ENCODE data around the gene GDE1. TPM values are rescaled to one million over a fixed set of nuclear protein-coding genes. Genes with fewer than 3 reads are reported as not detected.

The GDE1 gene
- polyA plus RNA-seq, 1 experiment: 100 TPM

DNA sequence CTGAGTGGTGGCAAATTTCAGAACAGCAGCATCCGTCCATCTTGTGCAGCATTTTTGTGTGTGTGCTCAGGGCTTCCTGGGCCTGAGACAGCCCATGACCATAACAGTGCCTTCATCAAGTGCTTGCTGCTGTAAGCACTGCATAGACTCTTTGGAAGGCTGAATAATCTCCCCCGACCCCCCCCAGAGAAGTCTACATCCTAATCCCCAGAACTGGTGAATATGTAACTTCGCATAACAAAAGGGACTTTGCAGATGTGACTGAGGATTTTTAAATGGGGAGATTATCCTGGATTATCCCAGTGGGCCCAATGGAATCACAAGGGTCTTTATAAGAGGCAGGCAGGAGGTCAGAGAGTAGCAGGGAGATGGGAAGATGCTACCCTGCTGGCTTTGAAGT, 53.6 kb downstream of the GDE1 start:
- Histone ChIP-seq H3K9me3 (ENCODE audit: control insufficient read depth, insufficient read depth, low read length) (no peaks in the 10 kb centered on the region), H3K4me3 (ENCODE audit: low read depth, low read length) (no peak overlapping the region), H3K27me3 (ENCODE audit: control insufficient read depth, insufficient read depth, low read length) (peaks cover 2% of the 10 kb centered on the region), H3K27ac (ENCODE audit: low read depth, low read length) (no peak overlapping the region)
- DNase-seq (ENCODE audit: low read depth, low spot score): no peak
- ChIA-PET POLR2A (no interaction called here), CTCF (no interaction called here)
- TF ChIP-seq, protein P1, sequence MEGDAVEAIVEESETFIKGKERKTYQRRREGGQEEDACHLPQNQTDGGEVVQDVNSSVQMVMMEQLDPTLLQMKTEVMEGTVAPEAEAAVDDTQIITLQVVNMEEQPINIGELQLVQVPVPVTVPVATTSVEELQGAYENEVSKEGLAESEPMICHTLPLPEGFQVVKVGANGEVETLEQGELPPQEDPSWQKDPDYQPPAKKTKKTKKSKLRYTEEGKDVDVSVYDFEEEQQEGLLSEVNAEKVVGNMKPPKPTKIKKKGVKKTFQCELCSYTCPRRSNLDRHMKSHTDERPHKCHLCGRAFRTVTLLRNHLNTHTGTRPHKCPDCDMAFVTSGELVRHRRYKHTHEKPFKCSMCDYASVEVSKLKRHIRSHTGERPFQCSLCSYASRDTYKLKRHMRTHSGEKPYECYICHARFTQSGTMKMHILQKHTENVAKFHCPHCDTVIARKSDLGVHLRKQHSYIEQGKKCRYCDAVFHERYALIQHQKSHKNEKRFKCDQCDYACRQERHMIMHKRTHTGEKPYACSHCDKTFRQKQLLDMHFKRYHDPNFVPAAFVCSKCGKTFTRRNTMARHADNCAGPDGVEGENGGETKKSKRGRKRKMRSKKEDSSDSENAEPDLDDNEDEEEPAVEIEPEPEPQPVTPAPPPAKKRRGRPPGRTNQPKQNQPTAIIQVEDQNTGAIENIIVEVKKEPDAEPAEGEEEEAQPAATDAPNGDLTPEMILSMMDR (IDR thresholded peaks at IDR 0.05; ENCODE audit: low read depth, low read length): no peak

- ChIA-PET POLR2A (no interaction called here), CTCF (no interaction called here)
- no peak for DNase-seq (ENCODE audit: low read depth, low spot score)
Observed at GRCh38 chr16:19463468-19464315, 58.2 kb downstream of the GDE1 start.

DNA sequence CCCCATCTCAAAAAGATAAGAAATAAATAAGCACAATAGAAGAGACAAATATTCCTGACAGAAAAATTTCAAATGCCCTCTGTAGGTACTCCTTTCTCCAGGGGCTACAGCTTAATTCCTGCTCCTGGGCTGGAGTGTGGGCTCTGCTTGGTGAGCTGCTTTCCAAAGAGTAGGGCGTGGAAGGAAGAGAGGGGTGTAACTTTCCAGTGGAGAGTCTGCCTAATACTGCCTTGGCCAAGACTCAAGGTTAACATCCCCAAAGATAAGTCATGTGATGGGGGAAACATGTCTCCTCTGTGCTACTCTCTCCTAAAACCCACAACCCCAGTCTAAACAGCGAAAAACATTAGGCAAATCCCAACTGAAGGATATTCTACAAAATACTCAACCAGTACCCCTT, 61.5 kb downstream of the GDE1 start:
- Histone ChIP-seq H3K27ac (ENCODE audit: low read depth, low read length) (no peak overlapping the region), H3K4me3 (ENCODE audit: low read depth, low read length) (no peak overlapping the region), H3K27me3 (ENCODE audit: control insufficient read depth, insufficient read depth, low read length) (no peaks in the 10 kb centered on the region), H3K9me3 (ENCODE audit: control insufficient read depth, insufficient read depth, low read length) (no peaks in the 10 kb centered on the region)
- no peak for DNase-seq (ENCODE audit: low read depth, low spot score)
- CTCF ChIA-PET: interaction anchor here (0.7 kb wide), 2 partner anchors 80 to 467 kb away, joined by 3 read pairs; no protein-coding TSS in a partner anchor
- POLR2A ChIA-PET: no interaction called here
- TF ChIP-seq, protein P1 (IDR thresholded peaks at IDR 0.05; ENCODE audit: low read depth, low read length): no peak

More at GRCh38 chr16:19463468-19464315, 58.2 kb downstream of the GDE1 start:
- Histone ChIP-seq H3K27me3 (ENCODE audit: control insufficient read depth, insufficient read depth, low read length) (peaks cover 2% of the 10 kb centered on the region), H3K4me3 (ENCODE audit: low read depth, low read length) (no peak overlapping the region), H3K9me3 (ENCODE audit: control insufficient read depth, insufficient read depth, low read length) (no peaks in the 10 kb centered on the region), H3K27ac (ENCODE audit: low read depth, low read length) (no peak overlapping the region)
- TF ChIP-seq, protein P1 (IDR thresholded peaks at IDR 0.05; ENCODE audit: low read depth, low read length): no peak

DNA sequence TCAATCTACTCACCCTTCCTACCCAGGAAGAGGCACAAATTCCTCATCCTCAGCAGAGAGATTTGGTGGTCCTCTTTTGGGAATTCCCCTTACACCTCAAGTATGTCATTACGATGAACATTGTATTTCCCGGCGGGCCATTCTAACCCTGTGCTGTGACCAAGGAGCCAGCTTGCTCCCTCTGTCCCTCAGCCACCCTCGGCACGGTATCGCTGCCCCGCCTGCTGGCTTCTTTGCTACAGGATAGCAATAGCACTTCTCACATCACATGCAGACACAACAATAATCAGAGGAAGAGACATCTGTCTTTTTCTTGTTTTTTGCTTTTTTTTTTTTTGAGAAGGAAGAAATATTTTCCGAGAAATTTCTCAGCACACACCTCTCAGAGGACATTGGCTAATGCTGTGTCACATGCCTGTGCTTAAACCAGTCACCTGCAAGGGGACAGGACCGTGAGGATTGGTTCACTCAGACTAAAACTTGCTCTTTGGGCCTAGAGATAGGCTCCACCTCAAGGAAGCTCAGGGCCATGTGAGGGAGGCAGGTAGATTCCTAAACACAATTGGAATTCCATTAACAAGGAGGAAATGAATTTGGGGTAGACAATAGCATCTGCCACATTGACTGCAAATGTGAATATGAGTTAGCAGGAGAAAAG, 63.0 kb downstream of the GDE1 start:
- ChIA-PET CTCF (no interaction called here), POLR2A (no interaction called here)
- no peaks in the 10 kb centered on the region for H3K9me3 ChIP-seq (ENCODE audit: control insufficient read depth, insufficient read depth, low read length)
- H3K27me3 ChIP-seq (ENCODE audit: control insufficient read depth, insufficient read depth, low read length): no peaks in the 10 kb centered on the region
- DNase-seq (ENCODE audit: low read depth, low spot score): no peak
- TF ChIP-seq, protein P1 (IDR thresholded peaks at IDR 0.05; ENCODE audit: low read depth, low read length): no peak
- H3K27ac ChIP-seq (ENCODE audit: low read depth, low read length): no peak overlapping the region
- no peak overlapping the region for H3K4me3 ChIP-seq (ENCODE audit: low read depth, low read length)

Other genes with a start within 250 kb of the GDE1 start
- gene CLEC19A, start 236.4 kb downstream of the GDE1 start, polyA plus RNA-seq (2011; rRNA removed): not detected in 2 replicates
- not detected in 2 replicates for gene TMC5, start 104.2 kb downstream of the GDE1 start, polyA plus RNA-seq (2011; rRNA removed)
- 6.4 and 8.5 TPM in 2 replicates for gene CCP110, start 1.8 kb upstream of the GDE1 start, polyA plus RNA-seq (2011; rRNA removed)
- gene VPS35L, start 33.6 kb upstream of the GDE1 start, polyA plus RNA-seq (2011; rRNA removed): 67.1 and 77.8 TPM in 2 replicates
- 11.5 and 14.9 TPM in 2 replicates for gene KNOP1, start 196.1 kb upstream of the GDE1 start, polyA plus RNA-seq (2011; rRNA removed)
- 13.8 and 18.0 TPM in 2 replicates for gene IQCK, start 196.2 kb upstream of the GDE1 start, polyA plus RNA-seq (2011; rRNA removed)

Data from AG04450 (cell line).